Kidney epithelial cell (primary cell): Measurements from ENCODE around the gene COX7A2L. TPM values are rescaled to one million over a fixed set of nuclear protein-coding genes. Genes with fewer than 3 reads are reported as not detected.

Experiments
- DNase-seq: peaks from one replicate; pipeline ENCODE4 v3.0.0-alpha.2; 2010; ENCODE audit warnings: low read depth
- H3K27me3 ChIP-seq: 2 replicates; pipeline ENCODE4 v1.6.0; 2011; ENCODE audit warnings: low read length; ENCODE audit not compliant: control insufficient read depth, insufficient read depth
- H3K36me3 ChIP-seq: 2 replicates; pipeline ENCODE4 v1.5.1; 2011; ENCODE audit warnings: low read length; ENCODE audit not compliant: control insufficient read depth, insufficient read depth
- H3K4me3 ChIP-seq: 2 replicates; pipeline ENCODE4 v1.5.1; 2011; ENCODE audit warnings: low read depth, mild to moderate bottlenecking, control low read depth, low read length
- CTCF ChIP-seq: IDR thresholded peaks from 2 replicates; pipeline ENCODE4 v1.5.1; 2011; ENCODE audit warnings: mild to moderate bottlenecking, moderate library complexity, low read length, control low read depth, inconsistent platforms; ENCODE audit not compliant: insufficient read depth, poor library complexity, severe bottlenecking
- total RNA-seq: library from RNA; depleted of rRNA; stranded (reverse); fragments of >200 nt; gene quantifications from 2 replicates; pipeline ENCODE4 v1.2.3, GENCODE V29; 2015

The COX7A2L gene
- total RNA-seq, 1 donor from 2014 or later, result 250 TPM

- peak overlapping the region; percentile 21 for H3K4me3 ChIP-seq
- H3K36me3 ChIP-seq, result no peaks in the 10 kb centered on the region
- DNase-seq, result no peak
- no peak for TF ChIP-seq CTCF
- no peaks in the 10 kb centered on the region for H3K27me3 ChIP-seq
Measured at GRCh38 chr2:42361728-42362283, 789 bp upstream of the COX7A2L start.

GRCh38 chr2:42360493-42360889, 526 bp downstream of the COX7A2L start:
- no peak for DNase-seq
- Histone ChIP-seq H3K27me3 (no peaks in the 10 kb centered on the region), H3K4me3 (peak overlapping the region; percentile 93), H3K36me3 (no peaks in the 10 kb centered on the region)
- TF ChIP-seq CTCF, result no peak

GRCh38 chr2:42359965-42360483, 993 bp downstream of the COX7A2L start:
- Histone ChIP-seq H3K36me3 (no peaks in the 10 kb centered on the region), H3K4me3 (peak overlapping the region; percentile 93), H3K27me3 (no peaks in the 10 kb centered on the region)
- DNase-seq, result no peak
- TF ChIP-seq CTCF, result no peak

- no peaks in the 10 kb centered on the region for H3K27me3 ChIP-seq
- DNase-seq, result no peak
- TF ChIP-seq CTCF, result no peak
- no peaks in the 10 kb centered on the region for H3K36me3 ChIP-seq
- H3K4me3 ChIP-seq, result peak overlapping the region; percentile 93
Measured at GRCh38 chr2:42359304-42359964, 1.6 kb downstream of the COX7A2L start.

- Histone ChIP-seq H3K27me3 (no peaks in the 10 kb centered on the region), H3K4me3 (no peak overlapping the region), H3K36me3 (peaks cover 3% of the 10 kb centered on the region)
- no peak for TF ChIP-seq CTCF
- DNase-seq, result no peak
Measured at GRCh38 chr2:42353792-42354429, 7.1 kb downstream of the COX7A2L start.

GRCh38 chr2:42351864-42352263, 9.2 kb downstream of the COX7A2L start:
- TF ChIP-seq CTCF, result no peak
- no peaks in the 10 kb centered on the region for H3K27me3 ChIP-seq
- no peak overlapping the region for H3K4me3 ChIP-seq
- peaks cover 3% of the 10 kb centered on the region for H3K36me3 ChIP-seq
- no peak for DNase-seq
